Activated T-cell treated with anti-CD3 and anti-CD28 coated beads, Interleukin-2, amount 50 U/mL, for 4 hours (primary cell): ENCODE results near the gene ANXA8. TPM values are rescaled to one million over a fixed set of nuclear protein-coding genes. Genes with fewer than 3 reads are reported as not detected.
"Not testable (repeated sequence)": the region's sequence is repeated elsewhere in the genome, so short reads cannot be mapped to it uniquely, and the experiment has no call there.

Experiments used
- ATAC-seq, 2 donors: fragments of 200-7000 bp; cut with Tn5 transposase; one replicate each; pipeline ENCODE4 v1.10.0; 2021
- DNase-seq: peaks from one replicate; pipeline ENCODE4 v3.0.0-alpha.2; 2020
- H3K27me3 Mint-ChIP-seq: one replicate; pipeline ENCODE4 v1.8.0; 2021; ENCODE audit warnings: low read depth, mixed read lengths
- H3K36me3 Mint-ChIP-seq: one replicate; pipeline ENCODE4 v1.8.0; 2022; ENCODE audit warnings: mixed read lengths; ENCODE audit not compliant: insufficient read depth
- H3K4me1 Mint-ChIP-seq: one replicate; pipeline ENCODE4 v1.8.0; 2021; ENCODE audit warnings: low read depth, mixed read lengths
- H3K4me3 Mint-ChIP-seq: one replicate; pipeline ENCODE4 v1.8.0; 2021; ENCODE audit warnings: mild to moderate bottlenecking, moderate library complexity, mixed read lengths
- H3K9me3 Mint-ChIP-seq: one replicate; pipeline ENCODE4 v1.8.0; 2021; ENCODE audit warnings: mixed read lengths
- total RNA-seq, 3 donors: library from RNA; stranded (reverse); gene quantifications; one replicate each; pipeline ENCODE4 v1.2.1, GENCODE V29; 2021

The ANXA8 gene
- total RNA-seq = not detected

GRCh38 chr10:47483923-47484322 lies at the start of gene ANXA8:
Gene ANXA8 (minus strand): TSS chr10:47484115. CDS start chr10:47483933, 182 bp downstream.
- ATAC-seq, H3K4me3 Mint-ChIP-seq, DNase-seq, H3K4me1 Mint-ChIP-seq, H3K9me3 Mint-ChIP-seq, H3K27me3 Mint-ChIP-seq, H3K36me3 Mint-ChIP-seq: not testable (repeated sequence)

DNA sequence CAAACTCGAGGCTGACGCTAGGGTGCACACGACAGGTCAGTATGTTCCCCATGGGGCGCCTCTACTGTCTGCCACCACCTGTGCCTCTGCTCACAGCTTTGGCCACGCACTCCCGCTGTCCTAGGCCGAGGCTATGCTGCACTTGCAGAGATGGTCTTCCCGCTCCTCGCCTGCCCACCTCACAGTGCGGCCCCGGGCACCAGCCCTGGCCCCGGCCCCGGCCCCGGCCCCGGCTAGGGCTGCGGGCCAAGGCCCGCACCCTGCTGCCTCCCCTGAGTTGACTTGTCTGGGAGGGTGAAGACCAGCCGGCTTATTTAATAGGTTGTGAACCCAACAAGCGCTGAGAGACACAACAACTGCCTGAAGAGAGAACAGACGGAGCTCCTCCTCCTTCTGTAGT lies 39.6 kb upstream of the ANXA8 start, which contains the start of gene AGAP9:
AGAP9 (minus strand) TSS at position 164 of the 400 bp plus-strand sequence; CDS start at position 52, 112 bp downstream.
- H3K4me3 Mint-ChIP-seq, H3K27me3 Mint-ChIP-seq, ATAC-seq, H3K9me3 Mint-ChIP-seq, H3K4me1 Mint-ChIP-seq, DNase-seq, H3K36me3 Mint-ChIP-seq: not testable (repeated sequence)

GRCh38 chr10:47502313-47502712 lies 18.4 kb upstream of the ANXA8 start:
- H3K36me3 Mint-ChIP-seq, ATAC-seq, H3K4me1 Mint-ChIP-seq, H3K4me3 Mint-ChIP-seq, DNase-seq, H3K27me3 Mint-ChIP-seq, H3K9me3 Mint-ChIP-seq: not testable (repeated sequence)

GRCh38 chr10:47494226-47494625 lies 10.3 kb upstream of the ANXA8 start:
- not testable (repeated sequence) for H3K9me3 Mint-ChIP-seq, H3K4me3 Mint-ChIP-seq, H3K4me1 Mint-ChIP-seq, H3K36me3 Mint-ChIP-seq, H3K27me3 Mint-ChIP-seq, DNase-seq, ATAC-seq

DNA sequence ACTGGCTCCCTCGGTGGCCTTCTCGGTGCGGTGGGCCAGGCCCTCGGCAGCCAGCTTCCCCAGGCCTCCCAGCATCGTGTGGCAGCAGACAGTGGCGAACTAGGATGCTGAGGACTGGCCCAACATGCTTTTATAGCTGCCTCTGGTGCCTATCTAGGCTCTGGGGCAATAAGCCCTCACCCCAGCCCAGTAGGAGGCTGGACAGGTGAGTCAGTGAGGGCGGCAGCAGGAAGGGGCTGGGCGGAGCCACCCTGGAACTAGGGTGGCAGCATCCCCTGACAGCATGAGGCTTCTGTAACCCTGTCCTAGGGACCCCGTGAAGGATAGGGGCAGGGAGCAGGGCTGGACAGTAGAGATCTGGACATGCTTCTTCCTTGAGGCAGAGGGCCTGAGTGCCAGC lies 7.7 kb upstream of the ANXA8 start, which contains the start of gene FAM25G:
FAM25G (minus strand) TSS at position 101 of the 400 bp plus-strand sequence; CDS start at position 75, 26 bp downstream.
- not testable (repeated sequence) for H3K4me3 Mint-ChIP-seq, H3K36me3 Mint-ChIP-seq, H3K27me3 Mint-ChIP-seq, H3K9me3 Mint-ChIP-seq, H3K4me1 Mint-ChIP-seq, ATAC-seq, DNase-seq

GRCh38 chr10:47489630-47490029 lies 5.7 kb upstream of the ANXA8 start:
- not testable (repeated sequence) for DNase-seq, H3K27me3 Mint-ChIP-seq, H3K4me1 Mint-ChIP-seq, ATAC-seq, H3K9me3 Mint-ChIP-seq, H3K4me3 Mint-ChIP-seq, H3K36me3 Mint-ChIP-seq

DNA sequence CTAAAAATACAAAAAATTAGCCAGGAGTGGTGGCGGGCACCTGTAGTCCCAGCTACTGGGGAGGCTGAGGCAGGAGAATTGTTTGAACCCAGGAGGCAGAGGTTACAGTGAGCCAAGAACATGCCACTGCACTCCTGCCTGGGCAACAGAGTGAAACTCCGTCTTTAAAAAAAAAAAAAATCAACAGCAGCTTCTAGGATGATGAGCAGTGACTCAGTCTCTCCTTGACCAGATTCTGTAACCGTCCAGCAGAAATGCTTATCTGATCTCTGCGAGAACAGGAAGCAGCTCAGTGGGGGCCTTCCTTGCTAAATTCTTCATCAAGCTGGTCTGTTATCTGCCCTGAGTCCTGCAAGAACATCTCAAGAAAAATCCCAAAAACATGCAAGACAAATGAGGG lies 2.0 kb upstream of the ANXA8 start:
- H3K36me3 Mint-ChIP-seq, H3K4me3 Mint-ChIP-seq, H3K27me3 Mint-ChIP-seq, H3K9me3 Mint-ChIP-seq, DNase-seq, H3K4me1 Mint-ChIP-seq, ATAC-seq: not testable (repeated sequence)

DNA sequence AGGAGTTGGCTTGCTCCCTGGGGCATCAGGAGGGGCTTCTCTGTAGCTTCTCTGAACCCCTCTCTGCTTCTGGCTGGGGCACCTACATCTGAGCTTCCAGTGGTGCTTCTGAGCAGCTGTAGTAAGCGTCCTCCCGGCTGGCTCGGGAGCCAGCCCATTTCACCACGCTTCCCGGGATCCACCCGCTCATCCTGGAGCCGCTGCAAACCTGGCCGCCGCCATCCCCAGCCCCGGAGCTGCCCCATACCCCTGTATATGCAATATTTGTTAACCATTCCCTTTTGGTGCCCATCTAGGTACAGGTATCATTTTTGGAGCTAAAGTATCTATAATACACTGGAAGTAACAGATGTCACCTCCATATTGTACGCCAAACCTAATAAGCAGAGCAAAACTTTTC lies 871 bp upstream of the ANXA8 start:
- not testable (repeated sequence) for H3K36me3 Mint-ChIP-seq, H3K9me3 Mint-ChIP-seq, DNase-seq, H3K4me3 Mint-ChIP-seq, H3K4me1 Mint-ChIP-seq, ATAC-seq, H3K27me3 Mint-ChIP-seq

- not testable (repeated sequence) for H3K27me3 Mint-ChIP-seq, H3K9me3 Mint-ChIP-seq, H3K4me1 Mint-ChIP-seq, ATAC-seq, H3K4me3 Mint-ChIP-seq, H3K36me3 Mint-ChIP-seq, DNase-seq
Observed at GRCh38 chr10:47482367-47482766, 1.5 kb downstream of the ANXA8 start.

DNA sequence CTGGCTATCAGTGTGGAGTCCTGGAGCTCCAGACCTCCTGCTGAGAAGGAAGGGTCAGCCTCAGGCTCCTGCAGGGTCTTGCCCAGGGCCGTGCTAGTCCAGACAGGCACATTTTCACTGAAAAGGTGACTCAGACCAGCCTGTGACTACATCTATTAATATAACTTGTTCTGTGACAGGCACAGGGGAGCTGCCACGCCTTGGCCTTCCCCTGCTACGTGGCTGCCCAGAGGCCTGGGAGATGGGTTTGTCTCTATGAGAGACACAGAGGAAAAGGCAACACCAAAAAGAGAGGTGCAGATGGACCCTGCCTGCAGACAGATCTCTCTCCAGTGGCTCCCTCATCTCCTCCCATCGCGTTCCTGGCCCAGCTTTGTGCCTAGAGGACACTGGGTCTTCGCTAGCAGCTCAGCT lies 2.1 kb downstream of the ANXA8 start:
- not testable (repeated sequence) for H3K4me1 Mint-ChIP-seq, H3K4me3 Mint-ChIP-seq, H3K9me3 Mint-ChIP-seq, H3K27me3 Mint-ChIP-seq, DNase-seq, ATAC-seq, H3K36me3 Mint-ChIP-seq

GRCh38 chr10:47481182-47481766 lies 2.6 kb downstream of the ANXA8 start:
- DNase-seq, H3K4me1 Mint-ChIP-seq, H3K4me3 Mint-ChIP-seq, H3K27me3 Mint-ChIP-seq, H3K36me3 Mint-ChIP-seq, H3K9me3 Mint-ChIP-seq: not testable (repeated sequence)
- peak in 1 of 2 donors; percentile 73 for ATAC-seq

- not testable (repeated sequence) for H3K27me3 Mint-ChIP-seq, ATAC-seq, H3K4me1 Mint-ChIP-seq, DNase-seq, H3K9me3 Mint-ChIP-seq, H3K4me3 Mint-ChIP-seq, H3K36me3 Mint-ChIP-seq
Observed at GRCh38 chr10:47480133-47480532, 3.8 kb downstream of the ANXA8 start.

DNA sequence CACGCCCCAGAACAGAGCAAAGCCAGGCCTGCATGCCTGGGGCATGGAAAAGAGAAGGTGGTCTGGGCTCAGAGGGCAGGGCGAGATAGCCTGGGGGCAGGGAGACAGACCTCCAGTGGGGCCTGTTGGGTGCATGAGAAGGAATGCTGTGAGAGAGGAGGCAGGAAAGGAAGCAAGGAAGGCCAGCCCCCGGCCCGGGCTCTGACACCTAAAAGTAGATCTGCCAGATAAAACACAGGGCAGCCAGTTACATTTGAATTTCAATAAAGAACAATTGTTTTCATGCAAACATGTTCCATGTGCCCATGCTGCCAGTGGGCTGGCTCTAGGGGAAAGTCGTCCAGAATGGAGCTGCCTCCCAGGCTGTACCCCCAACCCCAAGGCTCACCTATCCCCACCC lies 5.8 kb downstream of the ANXA8 start:
- not testable (repeated sequence) for H3K36me3 Mint-ChIP-seq, H3K4me3 Mint-ChIP-seq, H3K27me3 Mint-ChIP-seq, H3K4me1 Mint-ChIP-seq, H3K9me3 Mint-ChIP-seq, ATAC-seq, DNase-seq

- DNase-seq, H3K36me3 Mint-ChIP-seq, H3K4me3 Mint-ChIP-seq, H3K9me3 Mint-ChIP-seq, ATAC-seq, H3K27me3 Mint-ChIP-seq, H3K4me1 Mint-ChIP-seq: not testable (repeated sequence)
Observed at GRCh38 chr10:47477078-47477477, 6.8 kb downstream of the ANXA8 start.

DNA sequence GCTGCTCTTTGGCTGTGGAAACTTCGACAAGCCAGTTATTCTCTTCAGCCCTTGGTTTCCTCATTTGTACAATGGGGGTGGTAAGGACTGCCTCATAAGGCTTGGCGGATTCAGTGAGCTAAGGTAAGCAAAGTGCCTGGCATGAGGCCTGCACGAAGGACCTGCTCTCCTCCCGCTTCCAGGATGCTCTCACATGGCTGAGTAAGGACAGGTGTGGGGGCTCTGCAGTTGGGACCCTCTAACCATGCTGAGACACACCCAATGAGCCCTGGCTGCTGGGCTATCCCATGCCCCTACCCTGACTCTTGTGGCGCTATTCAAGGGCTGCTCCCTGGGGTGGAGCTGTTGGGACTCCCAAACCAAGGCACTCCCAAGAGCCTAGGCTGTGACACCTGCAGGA lies 8.8 kb downstream of the ANXA8 start:
- ATAC-seq, H3K9me3 Mint-ChIP-seq, H3K36me3 Mint-ChIP-seq, H3K4me1 Mint-ChIP-seq, H3K4me3 Mint-ChIP-seq, DNase-seq, H3K27me3 Mint-ChIP-seq: not testable (repeated sequence)
